Central memory CD8-positive, alpha-beta T cell (primary cell): ENCODE data around the gene LILRA5.
"Not testable (repeated sequence)": the region's sequence is repeated elsewhere in the genome, so short reads cannot be mapped to it uniquely, and the experiment has no call there.

Experiments used
- ATAC-seq: fragments of 150-1000 bp; cut with Tn5 transposase; replicated peaks from 2 replicates; pipeline ENCODE4 v1.10.0; 2022; ENCODE audit warnings: mild to moderate bottlenecking, moderate FRiP score, moderate number of reproducible peaks; ENCODE audit not compliant: poor library complexity, severe bottlenecking; ENCODE audit errors: extremely low read depth
- DNase-seq, 2 donors: peaks; one replicate each; pipeline ENCODE4 v3.0.0; 2021; ENCODE audit warnings: low spot score in 2 of 2
- H3K27ac Mint-ChIP-seq: one replicate; pipeline ENCODE4 v1.8.0; 2022; ENCODE audit warnings: low read depth, mild to moderate bottlenecking, moderate library complexity, mixed read lengths
- H3K27me3 Mint-ChIP-seq: one replicate; pipeline ENCODE4 v1.8.0; 2022; ENCODE audit warnings: mixed read lengths
- H3K36me3 Mint-ChIP-seq: one replicate; pipeline ENCODE4 v1.8.0; 2022; ENCODE audit warnings: mild to moderate bottlenecking, moderate library complexity, mixed read lengths; ENCODE audit not compliant: insufficient read depth
- H3K4me1 Mint-ChIP-seq: one replicate; pipeline ENCODE4 v1.8.0; 2022; ENCODE audit warnings: mixed read lengths
- H3K4me3 Mint-ChIP-seq: one replicate; pipeline ENCODE4 v1.8.0; 2022; ENCODE audit warnings: mild to moderate bottlenecking, moderate library complexity, mixed read lengths
- H3K9me3 Mint-ChIP-seq: one replicate; pipeline ENCODE4 v1.8.0; 2022; ENCODE audit warnings: mixed read lengths

LILRA5 gene

DNA sequence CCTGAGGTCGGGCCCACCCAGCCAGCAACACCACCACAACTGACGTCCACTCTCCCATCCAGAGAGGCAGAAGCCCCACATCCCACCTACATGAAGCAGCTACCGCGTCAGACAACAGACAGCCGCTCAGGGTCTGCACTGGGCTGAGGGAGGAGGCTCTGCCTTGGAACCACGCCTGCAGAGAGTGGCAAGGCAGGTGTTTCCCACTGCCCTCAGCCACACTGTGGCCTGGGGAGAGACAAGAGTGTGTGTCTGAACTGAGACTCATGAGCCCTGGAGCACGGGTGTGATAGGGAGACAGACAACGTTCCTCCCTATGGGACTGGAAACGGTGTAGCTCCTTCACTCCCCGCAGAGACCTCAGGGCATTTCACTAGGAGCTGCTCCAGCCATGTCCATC, 26.7 kb downstream of the LILRA5 start:
- not testable (repeated sequence) for H3K9me3 Mint-ChIP-seq, H3K27ac Mint-ChIP-seq, H3K36me3 Mint-ChIP-seq, H3K4me1 Mint-ChIP-seq, DNase-seq, H3K4me3 Mint-ChIP-seq
- H3K27me3 Mint-ChIP-seq: peaks cover 80% of the 10 kb centered on the region
- peak; percentile 40 for ATAC-seq

DNA sequence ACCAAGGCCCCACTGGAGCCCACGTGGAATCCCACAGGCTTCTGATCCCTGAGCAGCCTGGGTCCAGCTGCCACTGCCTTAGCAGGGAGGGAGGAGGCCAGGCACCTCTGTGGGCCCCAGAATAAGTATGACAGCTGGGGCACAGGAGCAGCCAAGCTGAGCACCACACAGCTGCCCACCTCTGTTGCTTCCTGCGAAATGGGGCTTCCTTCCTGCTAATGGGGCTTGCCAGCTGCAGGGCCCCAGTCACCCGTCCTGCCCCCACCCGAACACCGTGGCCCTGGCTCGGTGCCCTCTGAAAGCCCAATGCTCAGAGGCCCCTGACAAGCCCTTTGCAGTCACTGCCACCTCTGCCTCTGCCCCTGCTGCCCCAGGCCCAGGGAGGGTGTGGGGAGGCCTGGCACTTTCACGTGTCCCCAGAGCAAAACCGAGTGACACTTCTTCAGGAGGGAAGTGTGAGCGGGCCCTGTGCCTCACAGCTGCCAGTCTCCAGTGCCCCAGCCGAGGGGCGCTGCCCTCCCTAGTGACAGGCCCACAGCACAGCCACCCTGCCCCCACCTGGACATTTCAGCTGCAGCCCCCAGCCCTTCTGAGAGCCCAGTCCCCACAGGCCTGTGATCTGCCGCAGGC, 27.4 kb downstream of the LILRA5 start:
- peak; percentile 86 for ATAC-seq
- H3K4me3 Mint-ChIP-seq, H3K36me3 Mint-ChIP-seq, H3K27ac Mint-ChIP-seq, H3K4me1 Mint-ChIP-seq, DNase-seq, H3K9me3 Mint-ChIP-seq: not testable (repeated sequence)
- H3K27me3 Mint-ChIP-seq: peaks cover 82% of the 10 kb centered on the region

DNA sequence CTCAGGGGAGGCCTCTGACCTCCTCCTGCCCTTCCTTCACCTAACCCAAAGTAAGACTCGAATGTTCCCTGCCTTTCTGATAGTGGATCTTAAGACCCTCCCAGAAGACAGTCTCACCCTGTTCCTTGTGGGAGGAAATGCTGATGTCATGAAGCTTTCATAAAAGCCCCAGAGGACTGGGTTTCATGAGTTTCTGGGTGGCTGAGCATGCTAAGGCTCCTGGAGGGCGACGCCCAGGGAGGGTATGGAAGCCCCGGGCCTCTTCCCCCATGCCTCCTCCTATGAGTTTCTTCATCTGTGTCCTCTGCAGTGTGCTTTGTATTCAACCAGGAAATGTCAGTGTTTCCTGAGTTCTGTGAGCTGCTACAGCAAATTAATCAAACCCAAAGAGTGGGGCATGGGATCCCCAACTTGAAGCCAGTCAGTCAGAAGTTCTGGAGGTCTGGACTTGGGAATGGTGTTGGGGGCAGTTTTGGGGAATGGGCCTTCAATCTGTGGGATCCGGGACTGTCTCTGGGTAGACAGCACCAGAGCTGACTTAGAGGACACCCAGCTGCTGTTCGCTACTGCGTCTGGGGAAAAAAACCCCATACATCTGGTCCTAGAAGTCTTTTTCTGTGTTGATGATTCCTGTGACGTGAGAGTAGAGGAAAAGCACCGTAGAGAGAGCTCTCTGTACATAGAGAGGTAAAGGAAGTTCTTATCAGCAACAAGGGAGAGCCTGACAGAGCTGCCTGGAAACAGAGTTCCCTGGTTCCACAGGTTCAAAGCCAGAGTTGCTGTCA, 30.1 kb downstream of the LILRA5 start:
- Mint-ChIP-seq H3K4me3 (no peak overlapping the region), H3K9me3 (no peaks in the 10 kb centered on the region), H3K27me3 (peaks cover 82% of the 10 kb centered on the region), H3K36me3 (no peaks in the 10 kb centered on the region), H3K27ac (no peak overlapping the region), H3K4me1 (no peaks in the 10 kb centered on the region)
- ATAC-seq (no peak), DNase-seq (no peak)

DNA sequence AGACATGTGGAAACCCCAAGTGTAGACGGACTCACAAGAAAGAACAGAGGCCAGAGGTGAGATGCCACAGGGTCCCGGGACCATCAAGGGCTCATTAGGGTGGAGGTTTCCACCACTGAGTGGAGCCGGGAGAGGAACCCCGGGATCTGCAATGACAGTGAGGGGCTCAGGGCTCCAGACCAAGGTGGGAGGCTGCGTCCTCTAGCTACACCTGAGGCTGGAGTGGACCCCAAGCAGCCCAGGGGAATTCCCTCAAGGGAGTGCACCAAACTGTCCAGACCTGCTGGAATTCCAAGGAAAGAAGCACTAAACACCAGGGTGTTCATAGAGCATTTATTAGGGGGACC, 31.3 kb downstream of the LILRA5 start:
- H3K4me3 Mint-ChIP-seq, H3K27ac Mint-ChIP-seq, ATAC-seq, H3K9me3 Mint-ChIP-seq, DNase-seq, H3K36me3 Mint-ChIP-seq, H3K4me1 Mint-ChIP-seq: not testable (repeated sequence)
- H3K27me3 Mint-ChIP-seq: peaks cover 72% of the 10 kb centered on the region

DNA sequence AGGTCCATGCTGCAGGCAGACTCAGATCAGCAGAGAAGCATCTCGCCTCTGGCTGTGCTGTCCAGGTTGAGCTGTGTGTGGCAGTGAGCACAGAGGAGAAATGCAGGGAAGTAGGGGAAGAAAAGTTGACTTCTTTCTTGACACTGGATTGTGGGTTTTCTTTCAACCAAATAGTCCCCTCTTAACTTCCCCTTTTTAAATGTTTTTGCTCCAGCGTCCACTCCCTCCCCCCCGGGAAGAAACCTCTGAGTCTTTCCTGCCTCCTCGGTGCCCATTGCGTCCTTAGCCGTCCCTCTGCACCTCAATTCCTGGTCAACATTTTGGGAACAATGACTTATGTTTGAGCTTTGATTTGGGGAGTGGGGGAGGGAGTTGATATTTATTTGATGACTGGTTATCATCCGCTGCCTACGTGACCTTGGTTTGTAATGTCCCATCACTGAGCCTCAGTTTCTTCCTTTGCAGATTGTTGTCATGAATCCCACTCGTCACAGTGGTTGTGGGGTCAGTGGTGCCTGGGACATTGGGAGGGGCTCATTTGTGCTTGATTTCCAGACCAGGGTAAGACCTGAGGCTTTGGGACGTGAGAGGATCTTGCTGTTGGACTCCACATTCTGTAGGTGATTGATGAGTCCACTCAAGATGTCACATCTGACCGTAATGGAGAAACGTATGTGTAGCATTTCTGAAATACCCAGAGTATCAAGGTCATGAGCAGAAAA, 31.8 kb downstream of the LILRA5 start, which contains the start of gene LILRB2:
TSS of gene LILRB2 (minus strand) at position 104 of the 722 bp plus-strand sequence. CDS start 614 bp downstream, outside the sequence.
- Mint-ChIP-seq H3K27ac (no peak within 1 kb of the TSS), H3K4me3 (no peak within 1 kb of the TSS), H3K27me3 (peaks cover 70% of the 10 kb centered on the region), H3K4me1 (no peaks in the 10 kb centered on the region), H3K9me3 (no peaks in the 10 kb centered on the region), H3K36me3 (no peaks in the 10 kb centered on the region)
- DNase-seq (no peak), ATAC-seq (no peak)

DNA sequence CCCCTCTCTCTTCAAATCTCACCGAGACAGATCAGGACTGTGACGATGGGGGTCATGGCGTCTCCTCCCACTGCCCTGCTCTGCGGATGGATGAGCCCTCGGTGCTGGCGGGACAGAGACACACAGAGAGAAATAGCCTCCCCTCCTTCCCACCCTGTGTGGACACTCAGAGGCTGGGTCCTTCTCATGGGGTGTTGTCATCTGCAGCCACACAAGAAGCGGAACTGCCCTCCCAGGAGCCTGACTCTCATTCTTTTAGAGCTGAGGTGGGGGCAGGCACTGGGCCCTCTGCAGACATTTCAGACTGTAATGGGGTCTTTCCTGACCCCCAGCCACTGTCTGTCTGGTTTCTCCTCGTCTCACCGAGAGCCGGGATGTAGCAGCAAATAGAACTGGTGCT, 32.5 kb downstream of the LILRA5 start:
- H3K4me1 Mint-ChIP-seq, H3K27ac Mint-ChIP-seq, H3K4me3 Mint-ChIP-seq: not testable (repeated sequence)

DNA sequence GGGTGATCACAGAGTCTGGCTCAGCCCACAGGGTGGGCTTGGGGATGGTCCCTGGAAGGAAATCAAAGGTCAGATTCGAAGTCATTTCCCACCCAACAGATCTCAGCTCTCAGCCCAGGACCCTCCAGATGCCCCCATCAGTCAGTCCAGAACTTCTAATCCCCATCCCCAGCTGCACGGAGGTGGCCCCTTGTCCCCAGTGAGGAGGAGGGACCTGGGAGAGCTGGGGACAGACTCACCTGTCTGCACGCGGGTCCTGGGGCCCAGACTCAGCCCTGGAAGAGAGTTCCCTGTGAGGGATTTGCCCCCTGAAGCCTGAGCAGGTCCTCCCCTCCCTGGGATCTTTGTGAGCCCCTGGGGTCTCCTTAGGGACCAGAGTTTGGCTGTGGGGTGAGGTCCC, 32.9 kb downstream of the LILRA5 start:
- not testable (repeated sequence) for H3K9me3 Mint-ChIP-seq, H3K4me3 Mint-ChIP-seq, H3K4me1 Mint-ChIP-seq, H3K27ac Mint-ChIP-seq, ATAC-seq, DNase-seq, H3K36me3 Mint-ChIP-seq
- peaks cover 79% of the 10 kb centered on the region for H3K27me3 Mint-ChIP-seq

More for the DNA sequence above, 32.5 kb downstream of the LILRA5 start:
- H3K27me3 Mint-ChIP-seq: peaks cover 75% of the 10 kb centered on the region
- not testable (repeated sequence) for H3K9me3 Mint-ChIP-seq, DNase-seq, ATAC-seq, H3K36me3 Mint-ChIP-seq

DNA sequence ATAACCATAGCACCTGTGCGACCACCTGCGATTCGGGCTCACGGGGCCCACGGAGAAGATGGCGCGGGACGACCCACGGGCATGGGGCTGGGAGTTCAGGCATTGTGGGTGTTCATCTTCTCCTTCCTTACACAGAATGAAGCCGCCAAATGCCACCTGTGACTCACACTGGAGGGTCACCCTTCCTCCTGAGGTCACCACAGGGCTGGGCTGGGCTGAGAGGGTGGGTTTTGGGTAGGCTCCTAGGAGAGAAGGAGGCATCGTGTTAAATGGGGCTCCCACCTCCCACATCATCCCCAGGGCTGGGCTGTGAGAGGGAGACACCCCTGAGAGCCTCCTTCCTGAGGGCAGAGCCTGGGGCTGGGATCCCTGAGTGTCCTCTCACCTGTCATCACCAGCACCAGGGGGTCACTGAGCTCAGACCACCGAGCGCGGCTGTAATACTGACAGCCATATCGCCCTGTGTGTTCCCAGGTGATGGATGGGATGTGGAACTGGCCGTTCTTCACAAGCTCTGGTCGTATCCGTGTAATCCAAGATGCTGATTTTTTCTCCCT, 33.5 kb downstream of the LILRA5 start:
- DNase-seq: no peak
- Mint-ChIP-seq H3K4me3 (no peak overlapping the region), H3K27ac (no peak overlapping the region), H3K4me1 (no peaks in the 10 kb centered on the region), H3K9me3 (no peaks in the 10 kb centered on the region), H3K36me3 (no peaks in the 10 kb centered on the region), H3K27me3 (peaks cover 79% of the 10 kb centered on the region)
- no peak for ATAC-seq

DNA sequence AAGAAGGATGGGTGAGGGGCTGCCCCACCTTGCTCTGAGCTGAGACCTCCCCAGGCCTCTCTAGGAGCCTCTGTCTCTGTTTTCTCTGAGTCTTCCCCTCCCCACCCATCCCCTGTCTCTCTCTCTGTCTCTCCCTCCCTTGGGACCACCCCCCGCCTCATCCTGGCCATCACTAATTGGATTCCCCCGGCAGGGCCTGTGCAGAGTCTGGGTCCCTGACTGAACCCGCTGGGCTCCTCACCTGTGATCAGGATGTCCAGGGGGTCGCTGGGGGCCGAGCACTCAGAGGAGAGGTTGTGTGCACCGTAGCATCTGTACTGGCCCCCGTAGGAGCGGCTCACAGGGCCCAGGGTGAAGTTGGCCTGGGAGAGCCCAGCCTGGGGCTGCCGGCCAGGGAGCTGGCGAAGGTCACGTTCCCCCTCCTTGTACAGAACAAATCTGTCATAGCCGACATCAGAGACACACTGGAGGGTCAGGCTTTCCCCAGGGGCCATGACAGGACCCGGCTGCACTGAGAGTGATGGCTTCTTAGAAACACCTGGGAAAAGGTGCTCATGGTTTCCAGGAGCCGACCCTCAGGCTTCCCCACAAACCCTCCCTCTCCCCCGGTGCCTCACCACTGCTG, 34.3 kb downstream of the LILRA5 start:
- not testable (repeated sequence) for H3K27ac Mint-ChIP-seq, ATAC-seq, H3K9me3 Mint-ChIP-seq, H3K36me3 Mint-ChIP-seq, H3K4me1 Mint-ChIP-seq, H3K4me3 Mint-ChIP-seq, DNase-seq
- peaks cover 79% of the 10 kb centered on the region for H3K27me3 Mint-ChIP-seq

DNA sequence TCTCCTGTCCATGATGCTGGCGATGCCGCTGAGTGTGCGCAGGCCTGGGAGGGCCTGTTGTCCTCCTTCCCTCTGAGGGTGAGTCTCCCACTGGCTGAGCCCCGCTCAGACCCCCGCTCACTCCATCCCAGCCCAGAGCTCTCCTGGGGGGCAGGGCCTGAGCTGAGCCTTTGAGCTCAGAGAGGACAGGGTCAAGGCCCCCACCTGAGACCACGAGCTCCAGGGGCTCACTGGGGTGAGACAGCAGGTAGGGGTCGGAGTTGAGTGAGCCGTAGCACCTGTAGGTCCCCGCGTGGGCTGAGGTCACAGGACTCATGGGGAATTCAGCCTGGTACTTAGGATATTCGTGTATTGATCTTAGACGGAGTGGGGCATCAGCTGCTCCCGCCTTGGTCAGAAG, 34.9 kb downstream of the LILRA5 start:
- not testable (repeated sequence) for H3K4me3 Mint-ChIP-seq, H3K4me1 Mint-ChIP-seq, H3K27ac Mint-ChIP-seq, H3K36me3 Mint-ChIP-seq, DNase-seq, ATAC-seq, H3K9me3 Mint-ChIP-seq
- H3K27me3 Mint-ChIP-seq: peaks cover 83% of the 10 kb centered on the region

DNA sequence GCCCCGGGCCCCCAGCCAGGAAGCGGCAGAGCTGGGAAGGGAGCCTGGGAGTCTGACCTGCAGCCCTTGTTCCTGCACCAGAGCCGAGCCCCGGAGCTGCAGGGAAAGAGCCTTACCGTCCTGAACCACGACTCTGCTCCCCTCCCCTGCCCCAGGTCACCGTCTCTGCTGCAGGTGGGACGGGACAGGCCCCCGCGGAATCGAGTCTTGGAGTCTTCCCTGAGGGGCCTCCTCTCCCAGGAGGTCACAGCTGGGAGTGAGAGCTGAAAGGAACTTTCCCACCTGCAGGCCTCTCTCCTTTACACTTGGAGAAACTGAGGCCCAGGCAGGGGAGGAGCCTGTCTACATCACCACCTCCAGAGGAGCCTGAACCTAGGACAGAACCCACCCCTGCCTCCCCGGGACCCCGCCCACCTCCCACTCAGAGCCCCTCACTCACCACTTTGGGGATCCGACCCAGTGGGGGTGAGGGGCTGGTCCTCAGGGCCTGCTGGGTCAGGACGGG, 35.8 kb downstream of the LILRA5 start:
- not testable (repeated sequence) for H3K36me3 Mint-ChIP-seq, H3K4me3 Mint-ChIP-seq, H3K27ac Mint-ChIP-seq, H3K9me3 Mint-ChIP-seq, DNase-seq, ATAC-seq, H3K4me1 Mint-ChIP-seq
- peaks cover 82% of the 10 kb centered on the region for H3K27me3 Mint-ChIP-seq

DNA sequence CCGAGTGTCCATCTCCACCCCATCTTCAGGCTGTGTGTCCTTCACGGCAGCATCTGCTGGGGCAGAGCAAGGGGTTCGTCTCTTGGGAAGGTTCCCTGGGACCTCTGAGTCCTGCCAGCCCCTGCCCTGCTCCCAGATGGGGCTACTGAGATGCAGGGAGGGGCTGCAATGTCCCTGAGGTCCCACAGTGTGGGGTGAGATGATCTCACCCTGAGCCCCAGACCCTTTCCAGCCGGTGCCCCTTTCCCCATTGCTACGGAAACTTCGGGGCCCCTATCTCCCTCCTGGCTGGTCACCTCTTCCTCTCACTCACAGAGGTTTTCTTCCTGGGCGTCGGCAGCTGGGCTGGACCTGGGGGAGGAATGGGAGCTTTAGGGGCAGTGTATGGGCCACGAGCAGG, 37.0 kb downstream of the LILRA5 start:
- H3K27me3 Mint-ChIP-seq: peaks cover 82% of the 10 kb centered on the region
- no peak overlapping the region for H3K4me3 Mint-ChIP-seq
- no peaks in the 10 kb centered on the region for H3K4me1 Mint-ChIP-seq
- H3K36me3 Mint-ChIP-seq: no peaks in the 10 kb centered on the region
- ATAC-seq (no peak), DNase-seq (no peak)
- H3K27ac Mint-ChIP-seq: no peak overlapping the region
- H3K9me3 Mint-ChIP-seq: no peaks in the 10 kb centered on the region
